Stimulated activated CD8-positive, alpha-beta memory T cell treated with anti-CD3 and anti-CD28 coated beads, Interleukin-15, amount 100 ng/mL, for 48 hours (primary cell): ENCODE measurements around the gene ZNF496.
A peak's percentile ranks its signal among the peaks of the same experiment; 100 is the strongest.
"Not testable (repeated sequence)": the region's sequence is repeated elsewhere in the genome, so short reads cannot be mapped to it uniquely, and the experiment has no call there.

Source experiments
- DNase-seq, 2 donors: peaks; one replicate each; pipeline ENCODE4 v3.0.0-alpha.2; 2020; ENCODE audit warnings: low read depth in 2 of 2

The ZNF496 gene

GRCh38 chr1:247359559-247359958, 27.9 kb upstream of the ZNF496 start:
- no peak for DNase-seq

- DNase-seq: no peak
Observed at GRCh38 chr1:247358920-247359319, 27.3 kb upstream of the ZNF496 start.

GRCh38 chr1:247357781-247358211, 26.1 kb upstream of the ZNF496 start:
- DNase-seq: no peak

GRCh38 chr1:247357052-247357780, 25.5 kb upstream of the ZNF496 start:
- DNase-seq: no peak

- not testable (repeated sequence) for DNase-seq
Observed at GRCh38 chr1:247355160-247355559, 23.5 kb upstream of the ZNF496 start.

DNA sequence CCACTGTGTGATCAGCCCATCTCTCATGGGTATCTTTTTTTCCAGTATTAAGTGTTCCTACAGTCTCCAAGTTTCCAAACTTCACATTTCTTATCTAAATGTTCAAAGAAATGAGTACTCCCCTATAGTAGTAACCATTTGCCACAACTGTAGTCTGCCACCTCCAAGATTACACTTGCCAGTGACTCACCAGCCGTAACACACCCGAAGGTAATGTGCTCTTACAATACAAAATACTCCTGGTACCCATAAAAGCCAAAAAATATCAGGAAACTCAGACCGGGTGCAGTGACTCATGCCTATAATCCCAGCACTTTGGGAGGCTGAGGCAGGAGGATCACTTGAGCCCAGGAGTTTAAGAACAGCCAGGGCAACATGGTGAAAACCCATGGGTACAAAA, 20.5 kb upstream of the ZNF496 start:
- no peak for DNase-seq

- no peak for DNase-seq
Observed at GRCh38 chr1:247350587-247350986, 18.9 kb upstream of the ZNF496 start.

DNA sequence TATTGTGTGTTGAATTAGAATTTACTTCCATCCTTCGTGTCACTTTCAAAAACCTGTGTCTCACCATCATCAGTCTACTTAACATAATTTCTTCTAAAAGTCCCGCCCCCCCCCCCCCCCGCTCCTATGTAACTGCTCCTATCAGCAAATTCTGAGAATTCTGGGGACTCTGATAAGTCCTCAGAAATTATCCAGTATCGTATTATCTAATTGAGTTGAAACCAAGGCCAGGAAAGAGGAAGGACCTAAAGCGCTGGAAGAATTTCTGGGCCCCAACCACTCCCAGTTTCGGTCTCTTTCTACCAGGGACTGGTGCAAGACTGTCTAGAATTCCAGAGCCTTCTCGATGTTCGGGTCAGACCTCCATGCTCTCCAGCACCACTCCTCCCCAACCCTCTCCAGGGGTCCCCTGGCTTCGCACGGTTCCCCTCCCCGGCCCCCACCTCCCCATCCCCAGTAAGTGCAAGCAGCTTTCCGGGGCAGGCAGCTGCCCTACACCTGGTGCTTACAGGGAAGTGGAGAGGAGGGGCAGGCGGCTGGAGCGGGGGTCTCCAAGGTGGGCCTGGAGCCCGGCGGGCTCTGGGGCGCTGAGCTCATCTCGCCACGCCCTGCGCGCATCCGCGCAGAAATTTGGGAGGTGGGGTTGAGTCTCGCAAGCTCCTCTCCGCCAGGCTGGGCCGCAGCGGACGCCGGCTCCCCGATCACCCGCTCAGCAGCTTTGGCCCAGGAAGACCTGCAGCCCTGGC, 16.0 kb upstream of the ZNF496 start:
- no peak for DNase-seq

- DNase-seq: no peak
Observed at GRCh38 chr1:247345881-247346280, 14.2 kb upstream of the ZNF496 start.

DNA sequence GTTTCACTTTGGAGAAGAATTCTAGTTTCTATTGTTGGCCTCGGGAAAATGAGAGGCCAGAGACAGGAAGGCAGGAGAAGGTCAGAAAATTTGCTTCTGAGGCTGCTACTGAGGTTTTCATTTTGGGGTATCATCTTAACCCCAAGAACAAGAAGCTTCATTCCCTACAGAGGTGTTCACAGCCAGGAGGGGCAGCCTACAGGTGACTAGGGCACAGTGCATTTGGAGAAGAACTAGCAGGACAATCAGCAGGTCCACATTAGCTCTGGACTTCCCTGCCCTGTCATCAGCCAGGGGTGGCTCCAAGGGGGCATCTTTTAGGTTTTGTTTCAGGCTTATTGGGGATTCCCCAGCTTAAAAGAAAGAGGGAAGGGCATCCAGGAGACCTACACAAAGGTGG, 12.1 kb upstream of the ZNF496 start:
- no peak for DNase-seq

- no peak for DNase-seq
Observed at GRCh38 chr1:247338723-247339275, 7.1 kb upstream of the ZNF496 start.

DNA sequence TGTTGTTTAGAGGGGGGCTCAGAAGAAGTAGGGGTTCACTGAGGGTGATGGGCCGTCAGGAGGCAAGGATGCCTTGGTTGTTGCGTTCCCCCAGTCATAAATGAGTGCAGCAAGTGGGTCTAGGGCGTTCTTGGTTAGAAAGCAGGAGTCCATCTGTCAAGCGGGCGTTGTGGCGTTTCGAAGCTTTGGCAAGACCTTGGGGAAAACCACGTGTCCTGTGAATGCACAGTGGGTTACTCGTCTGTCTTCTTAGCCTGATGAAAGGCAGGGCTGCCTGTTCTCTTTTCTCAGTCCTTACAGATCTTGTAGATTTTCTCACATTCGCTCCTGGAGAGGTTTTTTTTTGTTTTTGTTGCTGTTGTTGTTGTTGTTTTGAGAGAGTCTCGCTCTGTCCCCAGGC, 6.3 kb upstream of the ZNF496 start:
- no peak for DNase-seq

GRCh38 chr1:247337250-247337746, 5.6 kb upstream of the ZNF496 start:
- no peak for DNase-seq

DNA sequence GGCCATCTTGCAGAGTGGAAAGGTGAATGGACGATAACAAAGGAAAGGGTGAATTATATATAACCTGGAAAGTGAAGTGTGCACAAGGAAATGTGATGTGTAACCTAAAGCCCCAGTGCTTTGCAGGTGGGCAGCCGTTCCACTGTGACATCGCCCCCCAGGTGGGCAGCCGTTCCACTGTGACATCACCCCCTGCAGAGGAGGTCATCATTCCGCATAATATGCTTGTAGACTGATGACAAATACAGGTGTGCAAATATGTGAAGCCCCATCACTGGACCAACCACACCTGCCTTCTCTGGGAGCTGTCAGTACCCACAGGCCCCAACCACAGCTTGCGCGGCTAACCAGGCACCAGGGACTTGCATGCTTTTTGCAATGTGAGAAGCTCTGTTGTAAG, 4.7 kb upstream of the ZNF496 start:
- DNase-seq: no peak

DNA sequence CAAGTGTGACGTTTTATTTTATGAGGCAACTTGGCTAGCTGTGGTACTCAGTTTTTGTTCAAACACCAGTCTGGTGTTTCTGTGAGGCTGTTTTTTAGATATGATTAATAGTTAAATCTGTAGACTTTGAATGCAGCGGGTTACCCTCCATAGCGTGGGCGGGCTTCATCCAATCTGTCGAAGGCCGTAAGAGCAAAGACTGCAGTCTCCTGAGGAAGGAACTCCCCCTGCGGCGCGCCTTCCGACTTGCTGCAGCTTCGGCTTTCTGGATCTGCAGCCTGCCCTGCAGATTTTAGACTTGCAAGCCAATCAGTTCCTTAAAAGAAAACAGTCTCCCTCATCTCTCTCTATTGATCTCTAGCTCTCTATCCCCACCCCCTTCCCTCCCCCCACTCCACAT, 4.2 kb upstream of the ZNF496 start:
- no peak for DNase-seq

DNA sequence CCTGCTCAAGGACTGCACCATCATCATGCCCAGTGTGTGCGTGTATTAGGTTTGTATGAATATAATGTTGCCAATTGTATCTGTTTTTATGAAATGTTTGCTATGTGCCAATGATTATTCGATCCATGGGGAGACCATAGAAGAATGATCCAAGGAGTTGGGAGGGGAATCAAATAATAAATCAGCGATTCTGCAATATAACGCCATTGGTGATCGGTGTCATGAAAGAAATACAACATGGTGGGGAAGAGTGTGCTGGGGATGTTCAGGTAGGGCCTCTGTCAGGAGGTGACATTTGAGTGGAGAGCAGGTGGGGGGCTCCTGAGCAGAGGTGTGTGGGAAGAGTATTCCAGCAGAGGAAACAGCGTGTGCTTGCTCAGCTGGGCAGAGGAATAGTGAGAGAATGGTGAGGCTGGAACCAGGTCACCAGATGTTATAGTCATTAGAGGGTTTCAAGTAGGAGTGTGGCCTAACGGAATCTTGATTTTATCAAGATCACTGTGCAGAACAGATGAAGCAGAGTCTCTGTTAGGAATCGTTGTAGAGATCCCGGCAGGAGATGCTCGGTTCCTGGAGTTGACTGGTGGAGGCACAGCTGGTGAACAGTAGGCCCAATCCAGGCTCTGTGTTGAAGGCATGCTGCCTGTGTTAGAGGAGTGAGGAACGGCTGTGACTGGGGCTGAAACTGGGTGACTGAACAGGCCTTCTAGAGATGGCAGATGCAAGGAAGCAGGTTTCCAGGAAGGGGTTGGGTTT, 2.9 kb upstream of the ZNF496 start:
- DNase-seq: no peak

DNA sequence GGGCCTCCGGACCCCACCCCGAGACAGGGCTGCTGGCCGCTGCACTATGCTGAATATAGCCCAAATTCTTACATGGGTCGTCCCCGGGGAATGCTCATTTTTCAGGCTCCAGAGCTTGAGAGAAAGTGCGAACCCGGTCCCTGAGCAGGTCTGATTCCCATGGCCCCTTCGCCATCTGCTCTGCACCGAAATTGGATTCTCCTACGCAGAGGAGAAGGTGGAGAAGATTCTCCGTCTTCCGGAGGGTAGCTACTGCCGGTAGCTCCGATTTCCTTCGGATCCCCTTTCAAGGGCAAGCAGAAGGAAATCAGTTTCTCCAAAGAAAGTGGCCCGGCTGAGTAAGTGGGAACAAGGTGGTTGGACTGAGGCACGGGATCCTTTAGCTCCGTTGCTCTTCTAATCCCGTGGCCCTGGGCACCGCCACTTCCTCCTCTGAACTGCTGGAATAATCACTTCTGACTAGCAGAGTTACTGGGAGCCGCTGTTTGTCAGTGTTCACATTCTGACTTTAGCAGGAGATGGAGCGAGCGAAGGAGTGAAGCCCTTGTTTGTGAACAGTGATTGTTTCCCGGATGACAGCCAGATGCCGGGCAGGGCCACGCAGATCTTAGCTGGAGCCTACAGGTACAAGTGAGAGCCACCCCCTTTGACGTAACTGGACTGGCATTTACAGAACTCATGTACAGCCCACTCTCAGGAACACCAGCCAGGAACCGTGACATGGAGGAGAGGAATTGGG, 1.1 kb upstream of the ZNF496 start:
- no peak for DNase-seq

DNA sequence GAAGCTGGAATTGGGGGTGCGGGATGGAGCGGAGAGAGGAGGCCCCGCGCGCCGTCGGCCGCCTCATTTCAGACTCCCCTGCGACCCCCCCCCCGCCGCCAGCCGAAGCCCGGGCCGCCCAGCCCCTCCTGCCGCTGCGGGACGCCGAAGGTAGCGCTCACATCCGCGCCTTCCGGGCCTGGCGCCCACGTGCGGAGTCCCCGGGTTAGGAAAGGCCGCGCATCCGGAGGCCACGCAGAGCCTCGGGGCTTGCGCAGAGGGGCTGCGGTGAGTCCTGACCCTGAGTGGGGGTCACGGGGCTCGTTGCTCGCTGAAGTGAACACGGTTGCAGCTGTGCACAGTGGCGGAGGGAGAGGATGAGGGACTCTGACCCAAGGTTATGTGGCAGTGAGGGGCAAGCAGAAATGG, 552 bp upstream of the ZNF496 start:
- peak; percentile 38 to 45 for DNase-seq

- DNase-seq: peak; percentile 57 to 69
Observed at GRCh38 chr1:247331172-247331524, 519 bp downstream of the ZNF496 start.

- DNase-seq: no peak
Observed at GRCh38 chr1:247330548-247331171, 1.0 kb downstream of the ZNF496 start.

DNA sequence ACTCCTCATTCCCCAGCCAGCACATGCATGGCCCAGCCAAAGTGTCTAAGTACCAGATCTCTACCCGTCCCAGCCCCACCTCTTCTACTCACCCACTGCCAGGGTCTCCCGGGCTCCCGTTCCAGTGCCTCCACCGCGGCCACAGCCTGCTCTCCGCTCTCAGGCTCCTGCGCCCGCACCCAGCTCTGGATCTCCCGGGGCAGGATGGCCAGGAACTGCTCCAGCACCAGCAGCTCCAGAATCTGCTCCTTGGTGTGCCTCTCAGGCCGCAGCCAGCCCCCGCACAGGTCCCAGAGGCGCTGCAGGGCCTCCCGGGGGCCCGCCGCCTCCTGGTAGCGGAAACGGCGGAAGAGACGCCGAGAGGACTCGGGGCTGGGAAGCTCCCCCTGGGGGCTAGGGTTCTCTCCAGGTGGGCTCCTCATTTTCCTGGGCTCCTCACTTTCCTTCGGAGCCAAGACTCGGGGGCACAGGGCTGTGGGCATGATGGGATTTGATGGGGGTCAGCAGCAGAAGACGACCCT, 2.5 kb downstream of the ZNF496 start:
- no peak for DNase-seq
